Measurements from ENCODE around the gene MED12L.

GRCh38 chr3:151156618-151157216, 71.3 kb downstream of the MED12L start:
- TF ChIP-seq EZH2 (IDR thresholded peaks at IDR 0.05) (no peak), POLR2AphosphoS5 (IDR thresholded peaks at IDR 0.05; ENCODE audit: borderline replicate concordance, low read depth, low read length) (no peak), FOXP2 (optimal IDR thresholded peaks at IDR 0.05; ENCODE audit: control extremely low read depth, extremely low read length, insufficient read depth) (no peak)

All from SK-N-MC (cell line).